Stomach (tissue), 4 donors: ENCODE data around the gene NECTIN3.

ENCODE experiments used
- CTCF ChIP-seq, 7 experiments: fragments of 450-650 bp in 4 of 7; fragments of 200-600 bp in 3 of 7; sonication (generic) in 3 of 7; IDR thresholded peaks; one replicate each; pipeline ENCODE4 v1.5.1; 2016 to 2019; ENCODE audit warnings: antibody characterized with exemption in 7 of 7, control low read depth in 2 of 7, mild to moderate bottlenecking in 1 of 7
- EP300 ChIP-seq: sonication (generic); formaldehyde crosslinking; IDR thresholded peaks from one replicate; pipeline ENCODE4 v1.6.1; 2017; ENCODE audit warnings: antibody characterized with exemption
- POLR2A ChIP-seq, 4 donors: fragments of 450-650 bp; IDR thresholded peaks; one replicate each; pipeline ENCODE4 v1.6.1; 2016; ENCODE audit warnings: antibody characterized with exemption in 4 of 4, control low read depth in 2 of 4, mild to moderate bottlenecking in 1 of 4, moderate library complexity in 1 of 4
- POLR2AphosphoS5 ChIP-seq, 3 donors: sonication (generic); formaldehyde crosslinking; IDR thresholded peaks; one replicate each; pipeline ENCODE4 v1.6.1; 2016; ENCODE audit warnings: antibody characterized with exemption in 3 of 3

- TF ChIP-seq CTCF (IDR thresholded peaks at IDR 0.05) (no peak), POLR2A (IDR thresholded peaks at IDR 0.05) (no peak), POLR2AphosphoS5 (IDR thresholded peaks at IDR 0.05) (no peak), EP300 (no peak)
These were observed 26.1 kb upstream of the NECTIN3 start for GRCh38 chr3:111045564-111045963.
